Measurements from ENCODE around the gene CDC73. TPM values are rescaled to one million over a fixed set of nuclear protein-coding genes. Genes with fewer than 3 reads are reported as not detected.
"Not testable (repeated sequence)": the region's sequence is repeated elsewhere in the genome, so short reads cannot be mapped to it uniquely, and the experiment has no call there.

CDC73 gene
- total RNA-seq, 2 experiments from 2014 or later = 40.8 to 52.4 TPM

GRCh38 chr1:193113992-193114332 is 7.9 kb upstream of the CDC73 start:
- DNase-seq = no peak
- Mint-ChIP-seq H3K9me3 (ENCODE audit: low read depth) (no peaks in the 10 kb centered on the region), H3K4me1 (peaks cover 4% of the 10 kb centered on the region), H3K27me3 (no peaks in the 10 kb centered on the region), H3K4me3 (no peak overlapping the region), H3K36me3 (ENCODE audit: low read depth) (no peaks in the 10 kb centered on the region), H3K27ac (no peak overlapping the region)
- ChIA-PET CTCF (interaction anchor here (0.7 kb wide), 1 partner anchor 633 kb away, joined by 3 read pairs; no protein-coding TSS in a partner anchor), POLR2A (no interaction called here)
- no peak for ATAC-seq
- intact Hi-C loops (cut with DNase I, micrococcal nuclease) = no loop called here

- ATAC-seq = no peak
- H3K27ac Mint-ChIP-seq = no peak overlapping the region
- no peak for DNase-seq
- H3K4me1 Mint-ChIP-seq = peaks cover 10% of the 10 kb centered on the region
- H3K27me3 Mint-ChIP-seq = no peaks in the 10 kb centered on the region
- ChIA-PET POLR2A (no interaction called here), CTCF (no interaction called here)
- no peak overlapping the region for H3K4me3 Mint-ChIP-seq
- no peaks in the 10 kb centered on the region for H3K9me3 Mint-ChIP-seq (ENCODE audit: low read depth)
- H3K36me3 Mint-ChIP-seq (ENCODE audit: low read depth) = no peaks in the 10 kb centered on the region
- intact Hi-C loops (cut with DNase I, micrococcal nuclease) = no loop called here
Observed at GRCh38 chr1:193114485-193115095, 7.2 kb upstream of the CDC73 start.

GRCh38 chr1:193115629-193116227 is 6.1 kb upstream of the CDC73 start:
- Mint-ChIP-seq H3K27ac (no peak overlapping the region), H3K4me3 (no peak overlapping the region), H3K36me3 (ENCODE audit: low read depth) (peaks cover 1% of the 10 kb centered on the region), H3K4me1 (peaks cover 13% of the 10 kb centered on the region), H3K9me3 (ENCODE audit: low read depth) (peaks cover 2% of the 10 kb centered on the region), H3K27me3 (no peaks in the 10 kb centered on the region)
- ATAC-seq = no peak
- DNase-seq = no peak
- ChIA-PET POLR2A (no interaction called here), CTCF (no interaction called here)
- intact Hi-C loops (cut with DNase I, micrococcal nuclease) = no loop called here

- H3K36me3 Mint-ChIP-seq (ENCODE audit: low read depth); ATAC-seq; H3K27ac Mint-ChIP-seq; H3K27me3 Mint-ChIP-seq; H3K4me3 Mint-ChIP-seq; CTCF ChIA-PET; POLR2A ChIA-PET; H3K9me3 Mint-ChIP-seq (ENCODE audit: low read depth); DNase-seq; intact Hi-C loops (cut with DNase I, micrococcal nuclease): not testable (repeated sequence)
- peaks cover 17% of the 10 kb centered on the region for H3K4me1 Mint-ChIP-seq
Observed at GRCh38 chr1:193117167-193117566, 4.7 kb upstream of the CDC73 start.

- Mint-ChIP-seq H3K27ac (no peak overlapping the region), H3K4me1 (peaks cover 21% of the 10 kb centered on the region), H3K9me3 (ENCODE audit: low read depth) (peaks cover 2% of the 10 kb centered on the region), H3K4me3 (no peak overlapping the region), H3K36me3 (ENCODE audit: low read depth) (peaks cover 1% of the 10 kb centered on the region), H3K27me3 (no peaks in the 10 kb centered on the region)
- intact Hi-C loops (cut with DNase I, micrococcal nuclease) = no loop called here
- POLR2A ChIA-PET = no interaction called here
- DNase-seq = no peak
- CTCF ChIA-PET = interaction anchor here (1.1 kb wide), 1 partner anchor 11 kb away, joined by 3 read pairs; no protein-coding TSS in a partner anchor
- ATAC-seq = no peak
Observed at GRCh38 chr1:193118194-193118593, 3.6 kb upstream of the CDC73 start.

- peaks cover 30% of the 10 kb centered on the region for H3K4me1 Mint-ChIP-seq
- H3K27ac Mint-ChIP-seq = no peak overlapping the region
- H3K4me3 Mint-ChIP-seq = no peak overlapping the region
- peaks cover 2% of the 10 kb centered on the region for H3K9me3 Mint-ChIP-seq (ENCODE audit: low read depth)
- DNase-seq (no peak), ATAC-seq (no peak)
- no peaks in the 10 kb centered on the region for H3K27me3 Mint-ChIP-seq
- ChIA-PET CTCF (interaction anchor here (0.7 to 1.6 kb wide), 2 partner anchors 49 to 309 kb away, joined by 3 read pairs; no protein-coding TSS in a partner anchor), POLR2A (no interaction called here)
- intact Hi-C loops (cut with DNase I, micrococcal nuclease) = no loop called here
- H3K36me3 Mint-ChIP-seq (ENCODE audit: low read depth) = peaks cover 5% of the 10 kb centered on the region
Observed at GRCh38 chr1:193118803-193119730, 2.8 kb upstream of the CDC73 start.

- peaks cover 2% of the 10 kb centered on the region for H3K9me3 Mint-ChIP-seq (ENCODE audit: low read depth)
- no peak for ATAC-seq
- POLR2A ChIA-PET = no interaction called here
- intact Hi-C loops (cut with DNase I, micrococcal nuclease) = loop anchor here (1.0 to 10.0 kb wide), 10 partner anchors 15 to 1177 kb away; partner anchors contain the start of genes GLRX2 (in 1 of the 2), RGS1 (in 1 of the 2), RGS2 (in 1 of the 2) and RO60 (in 1 of the 2)
- H3K27ac Mint-ChIP-seq = peak overlapping the region; percentile 86
- CTCF ChIA-PET = interaction anchor here (1.2 to 1.4 kb wide), 2 partner anchors 20 to 62 kb away, joined by 7 to 8 read pairs; partner anchors contain the start of genes RO60 and UCHL5
- H3K36me3 Mint-ChIP-seq (ENCODE audit: low read depth) = peaks cover 11% of the 10 kb centered on the region
- peaks cover 44% of the 10 kb centered on the region for H3K4me1 Mint-ChIP-seq
- DNase-seq = no peak
- no peaks in the 10 kb centered on the region for H3K27me3 Mint-ChIP-seq
- peak overlapping the region; percentile 91 for H3K4me3 Mint-ChIP-seq
Observed at GRCh38 chr1:193120604-193121166, 1.1 kb upstream of the CDC73 start.

- no peak for ATAC-seq
- H3K36me3 Mint-ChIP-seq (ENCODE audit: low read depth) = peaks cover 17% of the 10 kb centered on the region
- H3K27ac Mint-ChIP-seq = peak overlapping the region; percentile 96
- peak overlapping the region; percentile 91 for H3K4me3 Mint-ChIP-seq
- ChIA-PET CTCF (interaction anchor here (0.7 to 1.9 kb wide), 9 partner anchors 11 to 1454 kb away, joined by 3 to 9 read pairs (median 3); partner anchors contain the start of gene UCHL5), POLR2A (interaction anchor here (0.7 to 1.4 kb wide), 3 partner anchors 19 to 161 kb away, joined by 3 to 4 read pairs (median 3); partner anchors contain the start of gene GLRX2)
- H3K4me1 Mint-ChIP-seq = peaks cover 53% of the 10 kb centered on the region
- no peaks in the 10 kb centered on the region for H3K27me3 Mint-ChIP-seq
- intact Hi-C loops (cut with DNase I, micrococcal nuclease) = loop anchor here (5.0 to 10.0 kb wide), 3 partner anchors 549 to 1174 kb away; partner anchors contain the start of gene RGS1 (in 1 of the 2)
- no peak for DNase-seq
- peaks cover 2% of the 10 kb centered on the region for H3K9me3 Mint-ChIP-seq (ENCODE audit: low read depth)
Observed at GRCh38 chr1:193123751-193124150, 1.9 kb downstream of the CDC73 start.

GRCh38 chr1:193125369-193125768 is 3.5 kb downstream of the CDC73 start:
- ATAC-seq (no peak), DNase-seq (no peak)
- H3K4me1 Mint-ChIP-seq = peaks cover 50% of the 10 kb centered on the region
- intact Hi-C loops (cut with DNase I, micrococcal nuclease) = loop anchor here in 1 of 2 experiments (10.0 kb wide), 2 partner anchors 551 to 651 kb away; partner anchors contain the start of gene RGS1
- no peaks in the 10 kb centered on the region for H3K27me3 Mint-ChIP-seq
- ChIA-PET CTCF (interaction anchor here (0.8 kb wide), 1 partner anchor 58 kb away, joined by 4 read pairs; no protein-coding TSS in a partner anchor), POLR2A (no interaction called here)
- H3K36me3 Mint-ChIP-seq (ENCODE audit: low read depth) = peaks cover 21% of the 10 kb centered on the region
- no peak overlapping the region for H3K27ac Mint-ChIP-seq
- peaks cover 2% of the 10 kb centered on the region for H3K9me3 Mint-ChIP-seq (ENCODE audit: low read depth)
- H3K4me3 Mint-ChIP-seq = no peak overlapping the region

GRCh38 chr1:193131266-193131860 is 9.5 kb downstream of the CDC73 start:
- ChIA-PET POLR2A (no interaction called here), CTCF (no interaction called here)
- no peak overlapping the region for H3K4me3 Mint-ChIP-seq
- intact Hi-C loops (cut with DNase I, micrococcal nuclease) = no loop called here
- peak overlapping the region; percentile 66 for H3K27ac Mint-ChIP-seq
- no peaks in the 10 kb centered on the region for H3K9me3 Mint-ChIP-seq (ENCODE audit: low read depth)
- ATAC-seq (peak; percentile 91), DNase-seq (no peak)
- H3K36me3 Mint-ChIP-seq (ENCODE audit: low read depth) = peaks cover 41% of the 10 kb centered on the region
- peaks cover 33% of the 10 kb centered on the region for H3K4me1 Mint-ChIP-seq
- H3K27me3 Mint-ChIP-seq = no peaks in the 10 kb centered on the region

GRCh38 chr1:193140254-193140653 is 18.4 kb downstream of the CDC73 start:
- POLR2A ChIA-PET = no interaction called here
- Mint-ChIP-seq H3K27ac (no peak overlapping the region), H3K36me3 (ENCODE audit: low read depth) (peaks cover 52% of the 10 kb centered on the region), H3K27me3 (no peaks in the 10 kb centered on the region), H3K4me3 (no peak overlapping the region), H3K9me3 (ENCODE audit: low read depth) (no peaks in the 10 kb centered on the region), H3K4me1 (peaks cover 22% of the 10 kb centered on the region)
- DNase-seq = no peak
- intact Hi-C loops (cut with DNase I, micrococcal nuclease) = no loop called here
- CTCF ChIA-PET = no interaction called here
- no peak for ATAC-seq
